HCT116 (cell line): ENCODE data around the gene SLC2A5. TPM values are rescaled to one million over a fixed set of nuclear protein-coding genes. Genes with fewer than 3 reads are reported as not detected.

Experiments used
- ATAC-seq: fragments of 200-7000 bp; cut with Tn5 transposase; 2 replicates; pipeline ENCODE4 v1.9.1; 2020; ENCODE audit warnings: mild to moderate bottlenecking, moderate library complexity
- BruUV-seq: library from RNA; stranded (reverse); fragments of 400-500 nt; replicated peaks from 2 replicates; lab custom pipeline; 2021; lab: Mats Ljungman, UMichigan
- CTCF ChIA-PET: fragments of 300-600 bp; sonication (Branson Sonifier 250); formaldehyde crosslinking; loops from one replicate; lab custom pipeline; 2021; ENCODE audit warnings: antibody characterized with exemption; lab: Charles Lee
- POLR2A ChIA-PET: fragments of 300-600, 350-600 bp; sonication (Branson Sonifier 250); formaldehyde crosslinking; loops from one replicate; lab custom pipeline; 2021; ENCODE audit warnings: antibody characterized with exemption; lab: Charles Lee
- RAD21 ChIA-PET, 2 experiments: fragments of 300-600 bp; sonication (Branson Sonifier 250); formaldehyde crosslinking; loops; one replicate each; lab custom pipeline; 2023; ENCODE audit warnings: low total read pairs in 2 of 2; ENCODE audit not compliant: uncharacterized antibody in 2 of 2, unreplicated experiment in 2 of 2, low non-redundant PET in 1 of 2; lab: Charles Lee
- DNase-seq: peaks from one replicate; pipeline ENCODE4 v3.0.0-alpha.2; 2010; ENCODE audit warnings: low read depth, low spot score
- H2AFZ ChIP-seq: fragments of 200-600 bp; shearing (Covaris generic), sonication (generic); 2 replicates; pipeline ENCODE4 v1.6.1; 2017; ENCODE audit warnings: low read depth, mixed run types, mixed read lengths, antibody characterized with exemption, low read length; ENCODE audit not compliant: poor library complexity, severe bottlenecking
- H3K27ac ChIP-seq: 2 replicates; pipeline ENCODE4 v1.5.1; 2012; ENCODE audit warnings: low read depth, low read length
- H3K27me3 ChIP-seq: fragments of 200-600 bp; sonication (generic); 2 replicates; pipeline ENCODE4 v1.6.1; 2016; ENCODE audit warnings: mixed run types, low read length, mixed read lengths; ENCODE audit not compliant: insufficient read depth
- H3K36me3 ChIP-seq, 2 experiments: fragments of 200-500 bp in 1 of 2; fragments of 200-600 bp in 1 of 2; sonication (Bioruptor generic) in 1 of 2; sonication (generic) in 1 of 2; 2 replicates each; pipeline versions ENCODE4 v1.5.1 to v1.6.1; 2014 to 2016; ENCODE audit warnings: low read length in 2 of 2, inconsistent platforms in 1 of 2, mixed read lengths in 1 of 2, mixed run types in 1 of 2; ENCODE audit not compliant: insufficient read depth in 2 of 2, control insufficient read depth in 1 of 2
- H3K4me1 ChIP-seq, 2 experiments: fragments of 200-600 bp in 1 of 2; sonication (generic) in 1 of 2; 2 replicates each; pipeline versions ENCODE4 v1.5.1 to v1.6.1; 2012 to 2017; ENCODE audit warnings: low read length in 2 of 2, inconsistent platforms in 1 of 2, mild to moderate bottlenecking in 1 of 2, mixed read lengths in 1 of 2, mixed run types in 1 of 2, moderate library complexity in 1 of 2; ENCODE audit not compliant: insufficient read depth in 2 of 2, control insufficient read depth in 1 of 2
- H3K4me2 ChIP-seq: fragments of 200-600 bp; sonication (generic); 2 replicates; pipeline ENCODE4 v1.6.1; 2017; ENCODE audit warnings: mixed run types, low read length, mixed read lengths
- H3K4me3 ChIP-seq, 2 experiments: fragments of 200-600 bp in 1 of 2; sonication (generic) in 1 of 2; replicated peaks in 1 of 2; 2 replicates each; pipeline ENCODE4 v1.5.1; 2011 to 2016; ENCODE audit warnings: low read length in 2 of 2, control low read depth in 1 of 2, low read depth in 1 of 2, mild to moderate bottlenecking in 1 of 2, mixed read lengths in 1 of 2, mixed run types in 1 of 2
- H3K79me2 ChIP-seq: fragments of 200-600 bp; sonication (generic); 2 replicates; pipeline ENCODE4 v1.6.1; 2017; ENCODE audit warnings: mild to moderate bottlenecking, mixed run types, low read length, moderate library complexity, mixed read lengths; ENCODE audit not compliant: insufficient read depth
- H3K9ac ChIP-seq: fragments of 200-600 bp; sonication (generic); 2 replicates; pipeline ENCODE4 v1.6.1; 2016; ENCODE audit warnings: low read length, mixed read lengths
- H3K9me2 ChIP-seq: fragments of 200-600 bp; sonication (generic), shearing (Covaris generic); 2 replicates; pipeline ENCODE4 v1.6.1; 2017; ENCODE audit warnings: mixed run types, mild to moderate bottlenecking, moderate library complexity; ENCODE audit not compliant: insufficient read depth
- H3K9me3 ChIP-seq, 2 experiments: fragments of 200-500 bp in 1 of 2; fragments of 200-600 bp in 1 of 2; sonication (Bioruptor generic) in 1 of 2; sonication (generic) in 1 of 2; 2 replicates each; pipeline ENCODE4 v1.6.1; 2014 to 2017; ENCODE audit warnings: low read length in 2 of 2, mixed read lengths in 2 of 2, inconsistent platforms in 1 of 2, low read depth in 1 of 2, mild to moderate bottlenecking in 1 of 2, mixed run types in 1 of 2, moderate library complexity in 1 of 2; ENCODE audit not compliant: control insufficient read depth in 1 of 2, insufficient read depth in 1 of 2
- H4K20me1 ChIP-seq: fragments of 200-600 bp; sonication (generic), shearing (Covaris generic); 2 replicates; pipeline ENCODE4 v1.6.1; 2017; ENCODE audit warnings: mixed run types, mild to moderate bottlenecking, moderate library complexity; ENCODE audit not compliant: insufficient read depth
- CBX3 ChIP-seq: IDR thresholded peaks from 2 replicates; pipeline ENCODE4 v1.6.1; 2012; ENCODE audit warnings: low read depth
- EGR1 ChIP-seq: IDR thresholded peaks from 2 replicates; pipeline ENCODE4 v1.6.1; 2012; ENCODE audit warnings: low read depth
- ELF1 ChIP-seq: IDR thresholded peaks from 2 replicates; pipeline ENCODE4 v1.6.1; 2012; ENCODE audit warnings: low read depth, borderline replicate concordance
- FOSL1 ChIP-seq: IDR thresholded peaks from 2 replicates; pipeline ENCODE4 v1.6.1; 2012; ENCODE audit warnings: low read depth
- SIN3A ChIP-seq: IDR thresholded peaks from 2 replicates; pipeline ENCODE4 v1.6.1; 2012; ENCODE audit warnings: low read depth
- TCF7L2 ChIP-seq: IDR thresholded peaks from 2 replicates; pipeline ENCODE4 v1.7.0; 2011; ENCODE audit warnings: borderline replicate concordance, inconsistent platforms; ENCODE audit not compliant: insufficient read depth, insufficient read length; ENCODE audit errors: extremely low read depth
- ZNF274 ChIP-seq: fragments of 200-500 bp; sonication (Bioruptor generic); IDR thresholded peaks from 2 replicates; pipeline ENCODE4 v1.6.1; 2014; ENCODE audit warnings: mild to moderate bottlenecking, low read depth, low read length, inconsistent platforms
- intact Hi-C: fragments of 100-400 bp; cut with micrococcal nuclease; formaldehyde crosslinking; loops from 2 replicates; pipeline ENCODE4 v1.10.0; 2022
- total RNA-seq: library from RNA; stranded (reverse); gene quantifications from one replicate; pipeline ENCODE4 v1.2.1, GENCODE V29; 2021; ENCODE audit not compliant: unreplicated experiment
- TF ChIP-seq, protein P1 (sequence below): IDR thresholded peaks from 2 replicates; pipeline ENCODE4 v1.6.1; 2012; ENCODE audit warnings: low read depth
- TF ChIP-seq, protein P2 (sequence below): IDR thresholded peaks from 2 replicates; pipeline ENCODE4 v1.6.1; 2012
- TF ChIP-seq, protein P3 (sequence below): IDR thresholded peaks from 2 replicates; pipeline ENCODE4 v1.6.1; 2012

Gene SLC2A5
- total RNA-seq, 1 experiment from 2014 or later = not detected

DNA sequence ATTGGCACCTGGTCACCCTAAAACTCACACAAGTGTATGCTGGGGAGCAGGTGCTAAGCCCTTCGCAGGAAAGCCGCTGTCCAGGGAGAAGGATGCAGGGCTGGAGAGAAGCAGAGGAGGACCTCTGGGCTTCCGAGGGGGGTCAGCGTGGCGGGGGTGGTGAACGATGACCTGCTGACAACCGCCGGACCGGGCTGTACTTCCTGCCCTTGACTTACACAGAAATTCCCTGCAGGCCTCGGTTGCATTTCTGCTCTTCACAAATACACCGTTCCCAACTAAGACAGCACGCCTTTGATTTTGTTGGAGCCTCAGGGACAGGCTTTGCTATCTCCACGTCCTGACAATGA lies 80.8 kb downstream of the SLC2A5 start:
- Histone ChIP-seq H3K9ac (no peak overlapping the region), H3K4me3 (no peak overlapping the region), H2AFZ (no peak overlapping the region), H3K36me3 (no peaks in the 10 kb centered on the region), H3K9me2 (no peaks in the 10 kb centered on the region), H3K4me2 (no peak overlapping the region), H3K27ac (no peak overlapping the region), H3K4me1 (peaks cover 13 to 30% of the 10 kb centered on the region in 2 experiments), H3K79me2 (no peaks in the 10 kb centered on the region), H3K27me3 (no peaks in the 10 kb centered on the region), H3K9me3 (no peaks in the 10 kb centered on the region), H4K20me1 (no peaks in the 10 kb centered on the region)
- no peak for DNase-seq
- ChIA-PET POLR2A (no interaction called here), RAD21 (interaction anchor here (0.6 to 1.4 kb wide), 2 partner anchors 15 to 70 kb away, joined by 3 to 4 read pairs; no protein-coding TSS in a partner anchor), CTCF (interaction anchor here (1.9 to 3.3 kb wide), 2 partner anchors 16 to 71 kb away, joined by 14 to 15 read pairs; no protein-coding TSS in a partner anchor)
- intact Hi-C loops = loop anchor here (1.0 to 5.0 kb wide), 2 partner anchors 70 to 116 kb away; no protein-coding TSS in a partner anchor
- TF ChIP-seq, protein P1, sequence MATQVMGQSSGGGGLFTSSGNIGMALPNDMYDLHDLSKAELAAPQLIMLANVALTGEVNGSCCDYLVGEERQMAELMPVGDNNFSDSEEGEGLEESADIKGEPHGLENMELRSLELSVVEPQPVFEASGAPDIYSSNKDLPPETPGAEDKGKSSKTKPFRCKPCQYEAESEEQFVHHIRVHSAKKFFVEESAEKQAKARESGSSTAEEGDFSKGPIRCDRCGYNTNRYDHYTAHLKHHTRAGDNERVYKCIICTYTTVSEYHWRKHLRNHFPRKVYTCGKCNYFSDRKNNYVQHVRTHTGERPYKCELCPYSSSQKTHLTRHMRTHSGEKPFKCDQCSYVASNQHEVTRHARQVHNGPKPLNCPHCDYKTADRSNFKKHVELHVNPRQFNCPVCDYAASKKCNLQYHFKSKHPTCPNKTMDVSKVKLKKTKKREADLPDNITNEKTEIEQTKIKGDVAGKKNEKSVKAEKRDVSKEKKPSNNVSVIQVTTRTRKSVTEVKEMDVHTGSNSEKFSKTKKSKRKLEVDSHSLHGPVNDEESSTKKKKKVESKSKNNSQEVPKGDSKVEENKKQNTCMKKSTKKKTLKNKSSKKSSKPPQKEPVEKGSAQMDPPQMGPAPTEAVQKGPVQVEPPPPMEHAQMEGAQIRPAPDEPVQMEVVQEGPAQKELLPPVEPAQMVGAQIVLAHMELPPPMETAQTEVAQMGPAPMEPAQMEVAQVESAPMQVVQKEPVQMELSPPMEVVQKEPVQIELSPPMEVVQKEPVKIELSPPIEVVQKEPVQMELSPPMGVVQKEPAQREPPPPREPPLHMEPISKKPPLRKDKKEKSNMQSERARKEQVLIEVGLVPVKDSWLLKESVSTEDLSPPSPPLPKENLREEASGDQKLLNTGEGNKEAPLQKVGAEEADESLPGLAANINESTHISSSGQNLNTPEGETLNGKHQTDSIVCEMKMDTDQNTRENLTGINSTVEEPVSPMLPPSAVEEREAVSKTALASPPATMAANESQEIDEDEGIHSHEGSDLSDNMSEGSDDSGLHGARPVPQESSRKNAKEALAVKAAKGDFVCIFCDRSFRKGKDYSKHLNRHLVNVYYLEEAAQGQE = no peak
- TF ChIP-seq ELF1 = no peak
- TF ChIP-seq, protein P2, sequence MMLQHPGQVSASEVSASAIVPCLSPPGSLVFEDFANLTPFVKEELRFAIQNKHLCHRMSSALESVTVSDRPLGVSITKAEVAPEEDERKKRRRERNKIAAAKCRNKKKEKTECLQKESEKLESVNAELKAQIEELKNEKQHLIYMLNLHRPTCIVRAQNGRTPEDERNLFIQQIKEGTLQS = no peak
- TF ChIP-seq FOSL1 = no peak
- TF ChIP-seq ZNF274 = no peak
- no peak for TF ChIP-seq EGR1
- TF ChIP-seq SIN3A = no peak
- TF ChIP-seq CBX3 = no peak
- TF ChIP-seq, protein P3, sequence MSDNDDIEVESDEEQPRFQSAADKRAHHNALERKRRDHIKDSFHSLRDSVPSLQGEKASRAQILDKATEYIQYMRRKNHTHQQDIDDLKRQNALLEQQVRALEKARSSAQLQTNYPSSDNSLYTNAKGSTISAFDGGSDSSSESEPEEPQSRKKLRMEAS = no peak
- TF ChIP-seq TCF7L2 = no peak
- no peak for ATAC-seq
- BruUV-seq = no TSS peak
